Measurements from ENCODE around the gene FBXW11.

The FBXW11 gene

DNA sequence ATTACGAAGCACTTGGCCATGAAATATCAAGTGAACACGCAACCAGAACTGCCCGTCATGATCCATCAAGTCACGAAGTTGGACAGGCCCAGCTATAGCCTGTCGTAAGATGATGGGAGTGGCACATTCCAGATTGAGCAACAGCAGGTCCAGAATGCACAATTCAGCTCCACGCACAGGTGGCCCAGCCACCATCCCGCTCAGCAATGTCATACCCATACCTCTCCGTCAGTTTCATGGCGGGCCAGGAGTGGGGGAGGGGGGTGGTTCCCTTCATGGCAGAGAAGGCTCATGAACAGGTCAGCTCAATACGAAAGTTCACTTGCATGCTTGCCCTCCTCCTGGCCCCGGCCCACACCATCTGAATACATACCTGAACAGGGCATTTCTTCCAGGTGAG is 185.9 kb downstream of the FBXW11 start:
- TF ChIP-seq, protein P1, sequence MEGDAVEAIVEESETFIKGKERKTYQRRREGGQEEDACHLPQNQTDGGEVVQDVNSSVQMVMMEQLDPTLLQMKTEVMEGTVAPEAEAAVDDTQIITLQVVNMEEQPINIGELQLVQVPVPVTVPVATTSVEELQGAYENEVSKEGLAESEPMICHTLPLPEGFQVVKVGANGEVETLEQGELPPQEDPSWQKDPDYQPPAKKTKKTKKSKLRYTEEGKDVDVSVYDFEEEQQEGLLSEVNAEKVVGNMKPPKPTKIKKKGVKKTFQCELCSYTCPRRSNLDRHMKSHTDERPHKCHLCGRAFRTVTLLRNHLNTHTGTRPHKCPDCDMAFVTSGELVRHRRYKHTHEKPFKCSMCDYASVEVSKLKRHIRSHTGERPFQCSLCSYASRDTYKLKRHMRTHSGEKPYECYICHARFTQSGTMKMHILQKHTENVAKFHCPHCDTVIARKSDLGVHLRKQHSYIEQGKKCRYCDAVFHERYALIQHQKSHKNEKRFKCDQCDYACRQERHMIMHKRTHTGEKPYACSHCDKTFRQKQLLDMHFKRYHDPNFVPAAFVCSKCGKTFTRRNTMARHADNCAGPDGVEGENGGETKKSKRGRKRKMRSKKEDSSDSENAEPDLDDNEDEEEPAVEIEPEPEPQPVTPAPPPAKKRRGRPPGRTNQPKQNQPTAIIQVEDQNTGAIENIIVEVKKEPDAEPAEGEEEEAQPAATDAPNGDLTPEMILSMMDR (IDR thresholded peaks at IDR 0.05; ENCODE audit: extremely low read depth, missing control alignments) = no peak
- no peak for DNase-seq (ENCODE audit: low spot score)

DNA sequence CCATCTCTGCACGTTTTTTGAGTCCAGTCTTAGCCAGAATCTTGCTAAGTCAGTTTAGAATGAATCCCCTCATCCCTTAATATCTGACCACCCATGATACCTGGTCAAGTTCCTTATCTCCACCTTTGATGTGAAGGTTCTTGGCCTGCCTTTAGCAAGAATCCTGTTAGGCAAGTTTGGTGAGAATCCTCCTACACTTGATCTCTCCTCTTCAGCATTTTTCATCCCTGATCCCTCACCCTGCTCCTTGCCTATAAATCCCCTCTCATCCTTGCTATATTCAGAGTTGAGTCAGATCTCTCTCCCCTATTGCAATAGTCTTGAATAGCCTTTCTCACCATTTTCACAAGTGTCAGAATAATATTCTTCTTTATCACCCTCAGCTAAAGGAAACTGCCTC is 189.8 kb downstream of the FBXW11 start:
- TF ChIP-seq, protein P1 (IDR thresholded peaks at IDR 0.05; ENCODE audit: extremely low read depth, missing control alignments) = no peak
- no peak for DNase-seq (ENCODE audit: low spot score)

DNA sequence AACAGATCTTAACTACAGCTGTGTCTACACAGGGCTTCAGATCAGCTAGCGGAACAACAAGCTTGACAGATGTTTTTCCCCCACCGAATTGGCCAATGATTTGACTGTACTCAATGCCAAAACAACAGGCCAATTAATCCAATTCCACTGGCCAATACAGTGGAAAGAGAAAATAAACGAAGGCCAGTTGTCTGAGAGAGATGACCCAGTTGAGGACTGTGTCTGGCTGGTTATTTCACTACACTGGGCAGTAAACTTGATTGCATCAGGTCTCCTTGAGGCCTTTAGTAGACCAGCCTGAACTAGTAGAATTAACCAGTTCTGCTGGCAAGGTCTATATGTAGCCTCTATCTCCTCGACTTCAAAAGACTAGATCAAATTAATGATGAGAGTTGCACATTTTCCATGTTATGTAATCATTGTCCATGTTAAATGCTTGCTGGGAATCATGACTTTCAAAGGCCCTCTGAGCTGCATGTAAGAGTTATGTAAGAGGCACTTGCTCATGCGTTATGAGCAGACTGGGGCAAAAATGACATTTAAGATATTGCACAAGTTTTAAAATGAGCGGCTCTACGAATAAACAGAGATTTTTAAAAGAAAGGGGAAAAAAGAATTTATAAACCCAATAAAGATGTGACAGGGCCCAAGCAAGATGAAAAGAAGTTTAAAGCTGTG is 192.5 kb downstream of the FBXW11 start:
- TF ChIP-seq, protein P1 (IDR thresholded peaks at IDR 0.05; ENCODE audit: extremely low read depth, missing control alignments) = no peak
- DNase-seq (ENCODE audit: low spot score) = no peak

DNA sequence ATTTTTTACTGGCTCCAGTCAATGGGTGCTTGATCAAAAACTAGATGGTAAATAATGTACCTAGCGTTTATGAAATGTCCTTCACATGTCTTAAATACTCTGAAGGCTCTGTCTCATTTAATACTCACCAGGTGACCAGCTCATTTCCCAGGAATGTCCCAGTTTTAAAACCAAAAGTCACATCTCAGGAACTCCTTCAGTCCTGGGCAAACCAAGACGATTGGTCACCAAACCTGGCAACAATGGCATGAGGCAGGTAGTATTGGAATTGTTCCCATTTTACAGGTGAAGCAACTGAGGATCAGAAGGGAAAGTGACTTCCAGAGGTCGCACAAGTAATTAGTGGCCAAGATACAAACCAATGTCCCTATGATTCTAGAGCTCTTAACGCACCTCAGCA is 193.2 kb downstream of the FBXW11 start:
- TF ChIP-seq, protein P1 (IDR thresholded peaks at IDR 0.05; ENCODE audit: extremely low read depth, missing control alignments) = no peak
- no peak for DNase-seq (ENCODE audit: low spot score)
